IMR-90 (cell line): Measurements from ENCODE around the gene TM2D3.

Source experiments
- CTCF ChIP-seq: conservative IDR thresholded peaks from 2 replicates; pipeline ENCODE4 v1.5.1; 2012; ENCODE audit warnings: mild to moderate bottlenecking, low read depth, low read length, improper control_type of control experiment
- ELK1 ChIP-seq: fragments of 150-350 bp; IDR thresholded peaks from 2 replicates; pipeline ENCODE4 v1.6.1; 2016; ENCODE audit warnings: low read depth, mild to moderate bottlenecking, low read length, moderate library complexity, borderline replicate concordance
- FOS ChIP-seq: fragments of 150-350 bp; IDR thresholded peaks from 2 replicates; pipeline ENCODE4 v1.6.1; 2016; ENCODE audit warnings: low read depth, low read length
- NFE2L2 ChIP-seq: fragments of 150-350 bp; IDR thresholded peaks from 2 replicates; pipeline ENCODE4 v1.6.1; 2016; ENCODE audit warnings: low read depth, mild to moderate bottlenecking, low read length
- POLR2A ChIP-seq: IDR thresholded peaks from 2 replicates; pipeline ENCODE4 v1.6.1; 2012; ENCODE audit warnings: mild to moderate bottlenecking, low read depth, low read length
- USF2 ChIP-seq: fragments of 150-350 bp; IDR thresholded peaks from 2 replicates; pipeline ENCODE4 v1.6.1; 2017; ENCODE audit warnings: mild to moderate bottlenecking, antibody characterized with exemption, low read length, low read depth

- no peak for TF ChIP-seq CTCF
- TF ChIP-seq POLR2A: peak; percentile 35; the same call in 1 of the 2 replicates
- TF ChIP-seq NFE2L2: no peak
- no peak for TF ChIP-seq USF2
- TF ChIP-seq FOS: peak; percentile 87
- TF ChIP-seq ELK1: no peak
These were observed 22.8 kb upstream of the TM2D3 start for GRCh38 chr15:101675015-101675414.
